GM06990 (cell line): ENCODE measurements around the gene LRP1B.

Experiments
- DNase-seq: peaks from one replicate; pipeline ENCODE4 v3.0.0-alpha.2; 2011; ENCODE audit not compliant: insufficient read length; ENCODE audit errors: extremely low read depth
- H3K27me3 ChIP-seq: replicated peaks from 2 replicates; pipeline ENCODE4 v1.6.0; 2011; ENCODE audit warnings: low read length; ENCODE audit not compliant: control insufficient read depth, insufficient read depth
- H3K36me3 ChIP-seq: 2 replicates; pipeline ENCODE4 v1.5.1; 2011; ENCODE audit warnings: low read length; ENCODE audit not compliant: control insufficient read depth, insufficient read depth
- H3K4me3 ChIP-seq: replicated peaks from 2 replicates; pipeline ENCODE4 v1.5.1; 2011; ENCODE audit warnings: low read depth, mild to moderate bottlenecking, control low read depth, low read length
- CTCF ChIP-seq: IDR thresholded peaks from 2 replicates; pipeline ENCODE4 v1.5.1; 2011; ENCODE audit warnings: low read length, control low read depth, mild to moderate bottlenecking, inconsistent platforms; ENCODE audit not compliant: insufficient read depth, poor library complexity, severe bottlenecking

LRP1B gene

GRCh38 chr2:141778315-141778835, 352.4 kb downstream of the LRP1B start:
- H3K27me3 ChIP-seq: no peaks in the 10 kb centered on the region
- no peak for DNase-seq
- H3K36me3 ChIP-seq: no peaks in the 10 kb centered on the region
- TF ChIP-seq CTCF: no peak
- H3K4me3 ChIP-seq: no peak overlapping the region

- Histone ChIP-seq H3K36me3 (no peaks in the 10 kb centered on the region), H3K4me3 (no peak overlapping the region), H3K27me3 (no peaks in the 10 kb centered on the region)
- TF ChIP-seq CTCF: no peak
- DNase-seq: no peak
Observed at GRCh38 chr2:141770530-141770929, 360.3 kb downstream of the LRP1B start.

- Histone ChIP-seq H3K4me3 (no peak overlapping the region), H3K27me3 (no peaks in the 10 kb centered on the region), H3K36me3 (no peaks in the 10 kb centered on the region)
- TF ChIP-seq CTCF: no peak
- no peak for DNase-seq
Observed at GRCh38 chr2:141767691-141768090, 363.1 kb downstream of the LRP1B start.

GRCh38 chr2:141767051-141767450, 363.8 kb downstream of the LRP1B start:
- Histone ChIP-seq H3K27me3 (no peaks in the 10 kb centered on the region), H3K36me3 (no peaks in the 10 kb centered on the region), H3K4me3 (no peak overlapping the region)
- no peak for DNase-seq
- TF ChIP-seq CTCF: no peak

GRCh38 chr2:141766225-141766624, 364.6 kb downstream of the LRP1B start:
- TF ChIP-seq CTCF: no peak
- no peaks in the 10 kb centered on the region for H3K27me3 ChIP-seq
- DNase-seq: no peak
- H3K36me3 ChIP-seq: no peaks in the 10 kb centered on the region
- H3K4me3 ChIP-seq: no peak overlapping the region

GRCh38 chr2:141748616-141749015, 382.2 kb downstream of the LRP1B start:
- DNase-seq: no peak
- no peaks in the 10 kb centered on the region for H3K36me3 ChIP-seq

More at GRCh38 chr2:141748616-141749015, 382.2 kb downstream of the LRP1B start:
- Histone ChIP-seq H3K27me3 (no peaks in the 10 kb centered on the region), H3K4me3 (no peak overlapping the region)
- no peak for TF ChIP-seq CTCF
